RWPE2 (cell line): Measurements from ENCODE around the gene DCXR.

Source experiments
- ATAC-seq: fragments of 200-7000 bp; cut with Tn5 transposase; 3 replicates; pipeline ENCODE4 v1.9.1; 2021; ENCODE audit warnings: low read depth
- DNase-seq: peaks from one replicate; pipeline ENCODE4 v3.0.0-alpha.2; 2020; ENCODE audit warnings: low spot score
- H3K27ac ChIP-seq: fragments of 450-650 bp; 2 replicates; pipeline ENCODE4 v1.5.1; 2017; ENCODE audit warnings: mild to moderate bottlenecking; ENCODE audit not compliant: poor library complexity, severe bottlenecking
- H3K27me3 ChIP-seq: fragments of 250-450 bp; sonication (Bioruptor Pico); 2 replicates; pipeline ENCODE4 v1.5.1; 2021; ENCODE audit warnings: mild to moderate bottlenecking, moderate library complexity; ENCODE audit not compliant: insufficient read depth, poor library complexity, severe bottlenecking
- H3K36me3 ChIP-seq: fragments of 250-450 bp; sonication (Bioruptor Pico); 2 replicates; pipeline ENCODE4 v1.5.1; 2020; ENCODE audit warnings: low read depth, mild to moderate bottlenecking, moderate library complexity
- H3K4me1 ChIP-seq: fragments of 250-450 bp; sonication (Bioruptor Pico); 2 replicates; pipeline ENCODE4 v1.5.1; 2021; ENCODE audit warnings: mild to moderate bottlenecking, moderate library complexity; ENCODE audit not compliant: insufficient read depth, poor library complexity, severe bottlenecking
- H3K4me3 ChIP-seq: fragments of 250-450 bp; sonication (Bioruptor Pico); 2 replicates; pipeline ENCODE4 v1.5.1; 2021; ENCODE audit warnings: mild to moderate bottlenecking, moderate library complexity; ENCODE audit not compliant: severe bottlenecking
- H3K9me3 ChIP-seq: fragments of 250-450 bp; sonication (Bioruptor Pico); 2 replicates; pipeline ENCODE4 v1.5.1; 2021; ENCODE audit warnings: mild to moderate bottlenecking, moderate library complexity; ENCODE audit not compliant: severe bottlenecking
- TF ChIP-seq, protein P1 (sequence below): fragments of 450-650 bp; IDR thresholded peaks from one replicate; pipeline ENCODE4 v1.5.1; 2017; ENCODE audit warnings: mild to moderate bottlenecking, moderate library complexity; ENCODE audit not compliant: poor library complexity, severe bottlenecking

The DCXR gene

DNA sequence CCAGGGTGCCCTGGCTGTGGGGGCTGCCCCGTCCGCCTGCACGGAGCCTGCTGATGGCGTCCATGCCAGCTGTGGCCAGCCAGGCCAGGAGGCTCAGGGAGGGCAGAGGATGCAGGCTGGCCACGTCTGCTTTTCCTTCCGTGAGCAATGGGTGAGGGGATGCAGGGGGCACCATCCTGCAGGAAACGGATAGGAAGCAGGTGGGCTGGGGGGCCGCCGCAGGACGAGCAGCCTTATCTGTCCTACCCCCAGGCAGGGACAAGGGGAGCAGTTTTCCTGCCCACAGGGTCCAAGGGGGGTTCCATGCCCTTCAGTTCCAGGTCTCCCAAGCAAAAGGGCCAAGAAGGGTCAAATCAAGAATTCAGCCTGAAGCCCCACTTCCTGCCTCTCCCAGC lies 21.4 kb upstream of the DCXR start:
- Histone ChIP-seq H3K36me3 (peaks cover 93% of the 10 kb centered on the region), H3K9me3 (no peaks in the 10 kb centered on the region), H3K4me3 (no peak overlapping the region), H3K4me1 (no peaks in the 10 kb centered on the region), H3K27ac (no peak overlapping the region), H3K27me3 (no peaks in the 10 kb centered on the region)
- TF ChIP-seq, protein P1, sequence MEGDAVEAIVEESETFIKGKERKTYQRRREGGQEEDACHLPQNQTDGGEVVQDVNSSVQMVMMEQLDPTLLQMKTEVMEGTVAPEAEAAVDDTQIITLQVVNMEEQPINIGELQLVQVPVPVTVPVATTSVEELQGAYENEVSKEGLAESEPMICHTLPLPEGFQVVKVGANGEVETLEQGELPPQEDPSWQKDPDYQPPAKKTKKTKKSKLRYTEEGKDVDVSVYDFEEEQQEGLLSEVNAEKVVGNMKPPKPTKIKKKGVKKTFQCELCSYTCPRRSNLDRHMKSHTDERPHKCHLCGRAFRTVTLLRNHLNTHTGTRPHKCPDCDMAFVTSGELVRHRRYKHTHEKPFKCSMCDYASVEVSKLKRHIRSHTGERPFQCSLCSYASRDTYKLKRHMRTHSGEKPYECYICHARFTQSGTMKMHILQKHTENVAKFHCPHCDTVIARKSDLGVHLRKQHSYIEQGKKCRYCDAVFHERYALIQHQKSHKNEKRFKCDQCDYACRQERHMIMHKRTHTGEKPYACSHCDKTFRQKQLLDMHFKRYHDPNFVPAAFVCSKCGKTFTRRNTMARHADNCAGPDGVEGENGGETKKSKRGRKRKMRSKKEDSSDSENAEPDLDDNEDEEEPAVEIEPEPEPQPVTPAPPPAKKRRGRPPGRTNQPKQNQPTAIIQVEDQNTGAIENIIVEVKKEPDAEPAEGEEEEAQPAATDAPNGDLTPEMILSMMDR: no peak
- peak; percentile 70 for DNase-seq
- no peak for ATAC-seq

DNA sequence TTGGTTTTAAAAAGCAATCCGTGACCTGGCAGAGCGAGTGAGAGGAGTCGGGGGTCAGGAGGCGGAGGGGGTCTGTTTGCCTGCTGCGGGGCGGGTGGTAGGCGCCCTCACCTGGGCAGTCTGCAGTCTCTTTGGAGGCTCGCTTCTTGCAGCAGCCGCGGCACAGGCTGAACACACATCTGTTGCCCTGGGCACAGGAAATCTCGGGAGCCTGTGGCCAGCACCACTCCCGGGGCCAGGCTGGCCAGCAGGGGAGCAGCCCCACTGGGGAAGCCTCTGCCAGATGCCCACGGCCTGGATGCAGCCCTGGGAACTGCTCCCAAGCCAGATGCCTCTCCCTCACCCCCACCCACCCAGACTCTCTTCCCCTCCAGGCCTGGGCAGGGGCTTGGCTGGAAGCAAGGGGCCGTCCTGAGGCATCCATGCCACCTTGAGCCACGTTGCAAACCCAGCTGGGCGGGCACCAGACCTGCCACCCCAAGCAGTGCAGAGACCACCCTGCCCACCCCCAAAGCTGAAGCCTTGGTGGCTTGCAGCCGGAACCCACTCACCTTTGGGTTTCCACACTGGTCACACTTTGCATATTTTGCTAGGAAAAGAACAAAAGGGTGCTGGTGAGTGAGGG lies 20.8 kb upstream of the DCXR start:
- DNase-seq (no peak), ATAC-seq (no peak; the same call in 2 of the 3 replicates)
- no peak overlapping the region for H3K27ac ChIP-seq

DNA sequence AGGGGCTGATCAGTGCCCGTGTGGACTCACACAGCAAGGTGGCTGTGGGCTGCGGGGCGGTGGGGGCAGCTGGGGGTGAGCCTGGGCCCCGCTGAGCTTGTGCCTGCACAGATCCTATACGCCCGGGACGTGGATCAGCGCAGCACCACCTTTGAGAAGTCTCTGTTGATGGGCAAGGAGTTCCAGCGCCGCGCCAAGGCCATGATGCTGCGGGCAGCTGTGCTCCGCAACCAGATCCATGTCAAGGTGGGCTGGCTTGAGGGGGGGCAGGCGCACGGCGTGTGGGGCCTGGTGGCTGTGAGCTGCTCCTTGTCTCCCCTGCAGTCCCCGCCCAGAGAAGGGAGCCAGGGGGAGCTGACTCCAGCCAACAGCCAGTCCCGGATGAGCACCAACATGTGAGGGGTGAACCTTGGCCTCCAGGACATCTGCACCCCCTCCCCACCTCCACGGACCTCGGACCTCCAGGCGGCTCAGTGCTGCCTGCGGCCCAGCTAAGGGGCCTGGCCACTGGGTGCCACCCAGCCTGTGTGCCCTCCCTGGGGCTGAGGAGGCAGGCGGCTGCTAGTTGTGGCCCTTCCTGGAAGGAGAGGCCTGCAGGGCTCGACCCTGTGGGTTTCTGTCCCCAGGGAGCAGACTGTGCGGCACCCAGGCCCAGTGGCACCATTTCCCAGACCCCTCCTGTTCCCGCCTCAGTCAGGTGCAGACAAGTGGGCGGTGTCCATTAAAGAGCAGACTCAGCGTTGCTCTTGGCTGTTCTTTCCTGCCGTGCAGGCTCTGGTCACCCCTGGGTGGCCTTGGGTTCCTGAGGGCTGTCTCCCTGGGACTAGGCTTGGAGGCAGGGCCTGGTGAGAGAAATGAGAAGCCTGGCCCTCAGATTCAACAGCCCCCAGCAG lies 19.5 kb upstream of the DCXR start:
- DNase-seq: peak; percentile 65
- H3K27ac ChIP-seq: no peak overlapping the region
- H3K4me1 ChIP-seq: peaks cover 5% of the 10 kb centered on the region
- H3K9me3 ChIP-seq: no peaks in the 10 kb centered on the region
- H3K4me3 ChIP-seq: no peak overlapping the region
- peak; percentile 2; the same call in 1 of the 3 replicates for ATAC-seq
- TF ChIP-seq, protein P1: no peak
- H3K36me3 ChIP-seq: peaks cover 81% of the 10 kb centered on the region
- H3K27me3 ChIP-seq: no peaks in the 10 kb centered on the region

More for the DNA sequence above, 20.8 kb upstream of the DCXR start:
- Histone ChIP-seq H3K36me3 (peaks cover 93% of the 10 kb centered on the region), H3K4me3 (no peak overlapping the region), H3K4me1 (no peaks in the 10 kb centered on the region), H3K27me3 (no peaks in the 10 kb centered on the region), H3K9me3 (no peaks in the 10 kb centered on the region)
- TF ChIP-seq, protein P1: no peak

DNA sequence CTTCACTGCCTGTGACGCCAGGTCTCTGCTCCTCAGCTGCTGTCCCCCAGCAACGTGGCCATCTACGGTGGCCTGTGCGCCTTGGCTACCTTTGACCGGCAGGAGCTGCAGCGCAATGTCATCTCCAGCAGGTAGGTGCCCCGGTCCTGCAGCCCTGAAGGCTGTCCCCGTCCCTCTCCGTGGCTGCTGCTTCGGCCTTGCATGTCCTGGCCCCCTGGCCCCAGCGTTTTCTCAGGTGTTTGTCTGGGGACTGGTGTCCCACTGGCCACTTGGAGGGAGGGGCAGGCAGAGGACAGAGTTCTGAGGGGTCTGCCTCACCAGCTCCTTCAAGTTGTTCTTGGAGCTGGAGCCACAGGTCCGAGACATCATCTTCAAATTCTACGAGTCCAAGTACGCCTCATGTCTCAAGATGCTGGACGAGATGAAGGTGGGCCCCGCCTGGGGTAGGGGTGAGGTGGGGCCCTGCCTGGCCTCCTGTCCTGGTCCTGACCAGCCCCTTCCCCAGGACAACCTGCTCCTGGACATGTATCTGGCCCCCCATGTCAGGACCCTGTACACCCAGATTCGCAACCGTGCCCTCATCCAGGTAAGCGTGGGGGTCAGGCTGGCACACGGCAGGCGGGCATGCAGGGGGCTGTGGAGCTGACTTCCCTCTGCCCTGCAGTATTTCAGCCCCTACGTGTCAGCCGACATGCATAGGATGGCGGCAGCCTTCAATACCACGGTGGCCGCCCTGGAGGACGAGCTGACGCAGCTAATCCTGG lies 18.6 kb upstream of the DCXR start:
- H3K27ac ChIP-seq: no peak overlapping the region
- H3K4me1 ChIP-seq: peaks cover 5% of the 10 kb centered on the region

More for the DNA sequence above, 18.6 kb upstream of the DCXR start:
- Histone ChIP-seq H3K9me3 (no peaks in the 10 kb centered on the region), H3K36me3 (peaks cover 76% of the 10 kb centered on the region), H3K4me3 (no peak overlapping the region), H3K27me3 (no peaks in the 10 kb centered on the region)
- DNase-seq (peak; percentile 69), ATAC-seq (no peak)
- TF ChIP-seq, protein P1: no peak
